A549 (cell line): ENCODE measurements around the gene SPOP.

Source experiments
- CTCF ChIP-seq: fragments of >200 bp; sonication (Bioruptor Twin); formaldehyde crosslinking; IDR thresholded peaks from 3 replicates; pipeline ENCODE4 v1.5.1; 2016
- HOXA7 ChIP-seq: fragments of 250-450 bp; sonication (Bioruptor Pico); IDR thresholded peaks from 2 replicates; pipeline ENCODE4 v1.5.0; 2020; ENCODE audit warnings: mild to moderate bottlenecking, moderate library complexity
- KDM1A ChIP-seq: fragments of 200-600 bp; sonication (generic); IDR thresholded peaks from 2 replicates; pipeline ENCODE4 v1.6.1; 2016; ENCODE audit warnings: low read depth, mild to moderate bottlenecking
- POLR2A ChIP-seq: IDR thresholded peaks from 2 replicates; pipeline ENCODE4 v1.6.1; 2012; ENCODE audit warnings: mild to moderate bottlenecking, low read length
- POLR2AphosphoS2 ChIP-seq: conservative IDR thresholded peaks from 2 replicates; pipeline ENCODE4 v1.6.1; 2012; ENCODE audit warnings: low read length, improper control_type of control experiment, inconsistent platforms
- SREBF2 ChIP-seq: fragments of 450-650 bp; IDR thresholded peaks from 2 replicates; pipeline ENCODE4 v1.6.1; 2014; ENCODE audit warnings: mild to moderate bottlenecking, moderate library complexity

- TF ChIP-seq POLR2A (no peak), KDM1A (no peak), POLR2AphosphoS2 (no peak), CTCF (no peak), HOXA7 (CRISPR knock-in tag) (no peak), SREBF2 (no peak)
Measured at GRCh38 chr17:49566668-49567071, 111.2 kb downstream of the SPOP start.
